Liver (tissue), 10 donors: ENCODE measurements around the gene SECISBP2L. TPM values are rescaled to one million over a fixed set of nuclear protein-coding genes. Genes with fewer than 3 reads are reported as not detected.

Experiments
- DNase-seq: peaks from one replicate; pipeline ENCODE4 v3.0.0-alpha.2; 2017; ENCODE audit warnings: low spot score
- H3K27ac ChIP-seq, 2 donors: one replicate each; pipeline ENCODE4 v1.7.0; 2013; ENCODE audit warnings: inconsistent platforms in 2 of 2, low read length in 2 of 2, control low read depth in 1 of 2, low read depth in 1 of 2, mild to moderate bottlenecking in 1 of 2
- H3K27me3 ChIP-seq, 4 donors: one replicate each; pipeline versions ENCODE4 v1.6.1 to v1.7.0; 2013; ENCODE audit warnings: low read length in 3 of 4, inconsistent platforms in 1 of 4, mild to moderate bottlenecking in 1 of 4, moderate library complexity in 1 of 4; ENCODE audit not compliant: control insufficient read depth in 4 of 4, insufficient read depth in 4 of 4
- H3K36me3 ChIP-seq, 4 donors: one replicate each; pipeline versions ENCODE4 v1.6.1 to v1.7.0; 2013; ENCODE audit warnings: low read length in 3 of 4, mild to moderate bottlenecking in 3 of 4, low read depth in 1 of 4, moderate library complexity in 1 of 4; ENCODE audit not compliant: control insufficient read depth in 4 of 4, insufficient read depth in 3 of 4
- H3K4me1 ChIP-seq, 4 donors: one replicate each; pipeline versions ENCODE4 v1.6.1 to v1.7.0; 2013; ENCODE audit warnings: low read length in 3 of 4, mild to moderate bottlenecking in 3 of 4, moderate library complexity in 1 of 4; ENCODE audit not compliant: control insufficient read depth in 4 of 4, insufficient read depth in 4 of 4
- H3K4me3 ChIP-seq, 3 donors: one replicate each; pipeline versions ENCODE4 v1.6.1 to v1.7.0; 2013; ENCODE audit warnings: low read length in 3 of 3, control low read depth in 1 of 3, low read depth in 1 of 3, mild to moderate bottlenecking in 1 of 3
- H3K9ac ChIP-seq, 2 donors: one replicate each; pipeline ENCODE4 v1.7.0; 2013; ENCODE audit warnings: low read length in 2 of 2, mild to moderate bottlenecking in 2 of 2, moderate library complexity in 2 of 2, control low read depth in 1 of 2, low read depth in 1 of 2
- H3K9me3 ChIP-seq, 4 donors: one replicate each; pipeline versions ENCODE4 v1.6.1 to v1.7.0; 2013; ENCODE audit warnings: low read length in 3 of 4; ENCODE audit not compliant: control insufficient read depth in 4 of 4
- NR2F2 ChIP-seq: IDR thresholded peaks from 2 replicates; pipeline ENCODE4 v1.6.1; 2016; ENCODE audit warnings: antibody characterized with exemption
- WGBS: extraction: QIAGEN DNeasy Blood & Tissue Kit; methylation state at CpG from one replicate; pipeline ENCODE4 v1.1.7; 2013; 5-methylcytosine and 5-hydroxymethylcytosine counted together
- polyA plus RNA-seq, 2 donors: library from polyadenylated mRNA; stranded (reverse) in 1 of 2; unstranded in 1 of 2; fragments of 200-250 nt in 1 of 2; fragments of >200 nt in 1 of 2; fragmentation: Nextera tagmentation in 1 of 2; extraction: Ambion mirVana in 1 of 2; gene quantifications; one replicate each; pipeline versions ENCODE4 v1.2.1 to v1.2.3, GENCODE V29; 2013 to 2015
- small RNA-seq: library from RNA; depleted of rRNA; stranded (forward); fragments of <200 nt; gene quantifications from one replicate; pipeline ENCODE3, GENCODE V24; 2014
- total RNA-seq, 2 donors: library from RNA; depleted of rRNA; stranded (reverse); fragments of >200 nt; gene quantifications; one replicate each; pipeline ENCODE4 v1.2.3, GENCODE V29; 2014
- TF ChIP-seq, protein P1 (sequence below): IDR thresholded peaks from 2 replicates; pipeline ENCODE4 v1.6.1; 2016; ENCODE audit warnings: antibody characterized with exemption
- donor health status: healthy.
- donor health status: healthy.
- donor health status: healthy.
- donor health status: healthy.
- donor health status: healthy.

SECISBP2L gene
- total and polyA plus RNA-seq, 4 donors, result 5.7 to 15.7 (median 14.3) TPM

DNA sequence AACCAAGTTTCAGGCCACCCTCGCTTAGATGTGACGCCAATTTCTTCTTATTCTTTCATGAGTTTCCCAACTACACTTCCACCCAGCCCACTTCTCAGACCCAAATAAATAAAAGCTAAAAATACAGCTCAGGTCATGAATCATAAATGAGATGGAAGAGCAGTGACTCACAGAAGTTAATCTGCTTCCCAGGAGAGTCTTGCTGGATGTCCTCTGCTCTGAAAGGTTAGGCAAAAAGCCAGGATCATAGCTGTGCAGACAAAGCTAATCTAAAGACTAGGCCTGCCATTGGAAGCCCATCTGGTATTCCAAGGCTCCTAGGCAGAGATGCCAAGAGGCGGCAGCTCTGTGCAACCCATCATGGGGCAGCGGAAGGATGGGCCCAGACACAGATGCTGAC, 106.6 kb downstream of the SECISBP2L start:
- no peak overlapping the region for H3K9ac ChIP-seq
- H3K27ac ChIP-seq, result no peak overlapping the region
- no peak for DNase-seq
- H3K9me3 ChIP-seq, result no peaks in the 10 kb centered on the region
- no peaks in the 10 kb centered on the region for H3K36me3 ChIP-seq
- no peak overlapping the region for H3K4me3 ChIP-seq
- WGBS, result 93% methylated on average over 4 of the region's 4 CpGs
- no peaks in the 10 kb centered on the region for H3K4me1 ChIP-seq
- TF ChIP-seq, protein P1, sequence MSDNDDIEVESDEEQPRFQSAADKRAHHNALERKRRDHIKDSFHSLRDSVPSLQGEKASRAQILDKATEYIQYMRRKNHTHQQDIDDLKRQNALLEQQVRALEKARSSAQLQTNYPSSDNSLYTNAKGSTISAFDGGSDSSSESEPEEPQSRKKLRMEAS, result no peak
- no peak for TF ChIP-seq NR2F2
- H3K27me3 ChIP-seq, result peaks cover 0 to 6% (median 0%) of the 10 kb centered on the region in 4 donors

Small RNA genes within 50 kb of the gene (small RNA-seq; reads per million reads assigned to genes)
- not detected for gene RF00019

Other genes starting within 250 kb of the SECISBP2L start
- gene CEP152, start 235.4 kb downstream of the SECISBP2L start, total RNA-seq, result 1 to 10 TPM; 3.8 to 9.7 TPM
- 1 to 10 TPM in 1 of 2 donors, under 1 TPM in 1; 0.30 to 3.3 TPM for gene CEP152, start 235.4 kb downstream of the SECISBP2L start, polyA plus RNA-seq
- 10 to 100 TPM; 58.7 to 63.4 TPM for gene EID1, start 168.3 kb downstream of the SECISBP2L start, total RNA-seq
- gene EID1, start 168.3 kb downstream of the SECISBP2L start, polyA plus RNA-seq, result 10 to 100 TPM; 45.7 to 70.6 TPM
- gene SHC4, start 82.5 kb downstream of the SECISBP2L start, total RNA-seq, result under 1 TPM; under 0.01 to 0.19 TPM
- under 1 TPM; 0.03 to 0.07 TPM for gene SHC4, start 82.5 kb downstream of the SECISBP2L start, polyA plus RNA-seq
- gene COPS2, start 109.2 kb upstream of the SECISBP2L start, total RNA-seq, result 10 to 100 TPM; 27.7 to 36.0 TPM
- gene COPS2, start 109.2 kb upstream of the SECISBP2L start, polyA plus RNA-seq, result 10 to 100 TPM; 14.0 to 23.3 TPM
- 10 to 100 TPM; 18.1 to 57.0 TPM for gene GALK2, start 123.8 kb upstream of the SECISBP2L start, total RNA-seq
- 10 to 100 TPM; 18.5 to 30.4 TPM for gene GALK2, start 123.8 kb upstream of the SECISBP2L start, polyA plus RNA-seq